Stimulated activated CD4-positive, alpha-beta T cell treated with anti-CD3 and anti-CD28 coated beads, TNF-alpha, amount 100 ng/mL, for 48 hours (primary cell): Measurements from ENCODE around the gene PSEN1.

Experiments
- DNase-seq, 3 donors: peaks; one replicate each; pipeline ENCODE4 v3.0.0-alpha.2; 2020; ENCODE audit warnings: low read depth in 3 of 3

Gene PSEN1

GRCh38 chr14:73136387-73137225 lies at the start of gene PSEN1:
PSEN1 (plus strand) TSS chr14:73136507; CDS start chr14:73148020, 11,513 bp downstream.
- DNase-seq, result peak; percentile 93 to 99 (median 97)

- DNase-seq, result no peak
Measured at GRCh38 chr14:73091044-73091443, 45.3 kb upstream of the PSEN1 start.

- no peak for DNase-seq
Measured at GRCh38 chr14:73097421-73097820, 38.9 kb upstream of the PSEN1 start.

- no peak for DNase-seq
Measured at GRCh38 chr14:73100334-73100733, 36.0 kb upstream of the PSEN1 start.

DNA sequence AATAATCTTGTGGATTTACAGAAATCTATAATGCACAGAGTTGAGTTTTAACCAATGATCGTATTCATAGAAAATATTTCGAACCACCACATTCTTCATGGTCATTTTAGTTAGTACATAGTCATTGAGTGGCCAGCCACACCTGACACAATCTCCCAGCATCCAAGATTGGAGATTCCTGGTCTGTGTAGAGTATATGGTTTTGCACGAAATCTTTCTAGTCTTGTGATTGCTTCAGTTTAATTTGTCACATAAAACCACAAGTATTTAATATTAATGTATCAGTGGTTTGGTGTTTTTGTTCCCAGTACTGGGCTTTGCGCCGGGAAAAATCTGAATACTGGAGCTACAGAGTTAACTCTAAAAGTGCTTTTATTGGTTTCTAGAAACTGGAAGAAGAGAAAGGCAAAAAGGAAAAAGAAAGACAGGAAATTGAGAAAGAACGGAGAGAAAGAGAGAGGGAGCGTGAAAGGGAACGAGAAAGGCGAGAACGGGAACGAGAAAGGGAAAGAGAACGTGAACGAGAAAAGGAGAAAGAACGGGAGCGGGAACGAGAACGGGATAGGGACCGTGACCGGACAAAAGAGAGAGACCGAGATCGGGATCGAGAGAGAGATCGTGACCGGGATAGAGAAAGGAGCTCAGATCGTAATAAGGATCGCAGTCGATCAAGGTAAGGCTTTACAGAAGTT lies 33.4 kb upstream of the PSEN1 start:
- DNase-seq, result no peak

GRCh38 chr14:73105050-73105449 lies 31.3 kb upstream of the PSEN1 start:
- DNase-seq, result no peak

DNA sequence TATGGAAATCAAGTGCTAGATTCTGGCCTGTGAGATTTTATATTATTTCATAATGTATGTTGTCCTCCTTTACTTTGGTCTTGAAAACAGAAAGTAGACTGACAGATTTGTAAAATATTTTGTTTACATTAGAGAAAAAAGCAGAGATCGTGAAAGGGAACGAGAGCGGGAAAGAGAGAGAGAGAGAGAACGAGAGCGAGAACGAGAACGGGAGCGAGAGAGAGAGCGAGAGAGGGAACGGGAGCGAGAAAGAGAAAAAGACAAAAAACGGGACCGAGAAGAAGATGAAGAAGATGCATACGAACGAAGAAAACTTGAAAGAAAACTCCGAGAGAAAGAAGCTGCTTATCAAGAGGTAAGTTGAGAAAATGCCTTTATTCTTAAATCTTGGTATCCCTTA lies 30.6 kb upstream of the PSEN1 start:
- DNase-seq, result no peak

GRCh38 chr14:73116079-73116665 lies 20.1 kb upstream of the PSEN1 start:
- DNase-seq, result no peak

- DNase-seq, result no peak
Measured at GRCh38 chr14:73124180-73124894, 12.0 kb upstream of the PSEN1 start.

DNA sequence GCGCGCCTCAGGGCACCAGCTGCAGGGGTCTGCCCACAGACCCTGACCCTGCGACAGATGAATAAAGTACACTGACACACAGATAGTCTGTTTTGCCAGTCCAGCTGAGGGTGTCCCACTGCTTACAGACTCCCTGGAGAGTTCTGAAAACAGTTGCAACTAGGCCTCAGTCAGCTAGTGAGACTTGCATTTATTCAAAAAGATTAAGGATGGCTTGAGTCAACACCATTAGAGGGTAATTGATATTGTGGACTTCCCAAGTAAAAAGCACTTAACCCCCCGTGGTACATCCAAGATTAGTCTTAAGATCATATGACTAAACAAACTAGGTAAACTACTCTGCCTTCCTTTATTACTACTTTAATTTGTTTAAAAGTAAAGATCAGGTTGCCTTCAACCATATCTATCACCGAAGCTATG lies 11.1 kb upstream of the PSEN1 start:
- no peak for DNase-seq

- DNase-seq, result no peak
Measured at GRCh38 chr14:73125746-73126145, 10.6 kb upstream of the PSEN1 start.

GRCh38 chr14:73133795-73134194 lies 2.5 kb upstream of the PSEN1 start:
- no peak for DNase-seq

- DNase-seq, result no peak
Measured at GRCh38 chr14:73136085-73136386, 271 bp upstream of the PSEN1 start.

DNA sequence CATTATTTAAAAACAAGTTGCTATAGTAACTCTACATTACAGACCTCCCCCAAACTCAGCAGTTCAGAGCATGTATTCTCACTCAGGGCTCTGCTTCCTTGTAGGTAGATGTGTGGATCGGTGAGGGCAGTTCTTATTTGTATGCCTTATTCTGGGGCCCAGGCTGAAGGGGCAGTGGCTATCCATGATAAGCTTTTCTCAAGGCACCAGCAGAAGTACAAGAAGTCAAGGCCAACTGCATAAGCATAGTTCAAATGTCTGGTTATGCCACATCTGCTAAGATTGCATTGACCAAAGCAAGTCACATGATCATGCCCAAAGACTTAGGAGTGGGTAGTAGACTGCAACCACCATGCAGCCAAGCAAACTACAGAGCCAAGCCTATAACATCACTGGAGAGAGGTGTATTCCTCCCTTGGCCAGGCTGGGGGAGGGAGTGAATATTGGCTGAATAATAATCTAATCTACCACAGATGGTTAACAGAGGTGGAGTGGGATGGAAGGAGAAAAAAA lies 4.6 kb downstream of the PSEN1 start:
- DNase-seq, result no peak

DNA sequence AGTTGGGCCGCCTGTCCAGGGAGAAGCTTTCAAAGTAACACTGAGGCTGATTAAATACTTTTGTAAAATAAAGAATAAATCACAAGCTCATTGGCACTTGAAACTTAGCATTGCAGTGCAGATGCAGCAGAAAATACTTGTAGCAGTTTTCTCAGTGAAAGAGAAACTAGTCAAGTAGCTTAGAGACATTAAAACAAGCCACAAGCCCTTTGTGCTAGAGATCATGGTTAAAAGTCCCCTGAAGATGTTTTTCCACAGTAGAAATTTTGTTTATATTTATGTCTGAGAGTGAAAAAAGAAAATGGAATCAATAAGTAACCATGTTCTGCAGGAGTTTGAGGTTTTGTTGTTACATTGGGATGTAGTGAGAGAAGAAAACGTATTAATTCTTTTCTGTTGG lies 5.9 kb downstream of the PSEN1 start:
- DNase-seq, result no peak

- DNase-seq, result no peak
Measured at GRCh38 chr14:73143003-73143402, 6.7 kb downstream of the PSEN1 start.

- no peak for DNase-seq
Measured at GRCh38 chr14:73143617-73144016, 7.3 kb downstream of the PSEN1 start.

- DNase-seq, result no peak
Measured at GRCh38 chr14:73145371-73145770, 9.1 kb downstream of the PSEN1 start.

DNA sequence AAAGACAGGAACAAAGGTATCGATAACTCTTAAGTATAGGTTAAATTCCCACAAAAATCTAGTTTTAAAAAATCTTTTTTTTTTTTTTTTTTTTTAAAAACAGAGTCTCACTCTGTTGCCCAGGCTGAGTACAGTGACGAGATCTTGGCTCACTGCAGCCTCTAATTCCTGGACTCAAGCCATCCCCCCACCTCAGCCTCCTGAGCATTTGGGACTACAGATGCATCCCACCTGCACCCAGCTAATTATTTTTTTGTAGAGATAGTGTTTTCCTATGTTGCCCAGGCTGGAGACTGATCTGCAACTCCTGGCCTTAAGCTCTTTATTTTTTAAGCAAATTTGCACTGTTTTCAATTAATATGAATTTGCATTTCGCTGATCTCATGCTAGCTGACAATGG lies 9.8 kb downstream of the PSEN1 start:
- DNase-seq, result no peak

GRCh38 chr14:73149753-73150152 lies 13.4 kb downstream of the PSEN1 start:
- no peak for DNase-seq

GRCh38 chr14:73153272-73153671 lies 17.0 kb downstream of the PSEN1 start:
- DNase-seq, result no peak

- no peak for DNase-seq
Measured at GRCh38 chr14:73162251-73162650, 25.9 kb downstream of the PSEN1 start.
